Prostate gland (tissue), 2 donors: Measurements from ENCODE around the gene NOS1AP.

Experiments
- CTCF ChIP-seq, 4 experiments: fragments of 200-600 bp in 2 of 4; fragments of 450-650 bp in 2 of 4; sonication (generic) in 2 of 4; IDR thresholded peaks; 1 replicate in 3 of 4; 2 replicates in 1 of 4; pipeline ENCODE4 v1.5.1; 2016 to 2019; ENCODE audit warnings: antibody characterized with exemption in 4 of 4, mild to moderate bottlenecking in 2 of 4, moderate library complexity in 2 of 4
- POLR2A ChIP-seq: fragments of 450-650 bp; IDR thresholded peaks from one replicate; pipeline ENCODE4 v1.6.1; 2016; ENCODE audit warnings: antibody characterized with exemption, mild to moderate bottlenecking

DNA sequence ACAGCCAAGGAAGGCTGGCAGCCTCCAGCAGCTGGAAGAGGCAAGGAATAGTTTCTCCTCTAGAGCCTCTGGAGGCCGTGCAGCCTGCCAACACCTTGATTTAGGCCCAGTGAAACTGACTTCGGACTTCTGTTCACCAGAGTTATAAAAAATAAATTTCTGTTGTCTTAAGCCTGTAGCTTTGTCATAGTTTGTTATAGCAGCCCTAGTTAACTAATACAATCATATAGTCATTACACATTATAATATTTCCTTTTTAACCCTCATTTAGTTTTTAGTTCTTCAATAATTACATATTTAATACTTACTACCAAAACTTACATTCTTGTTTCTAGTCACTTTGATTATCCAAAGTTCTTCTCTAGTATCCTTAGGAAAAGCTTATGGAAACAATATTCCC lies 20.3 kb downstream of the NOS1AP start:
- no peak for TF ChIP-seq POLR2A
- TF ChIP-seq CTCF (IDR thresholded peaks at IDR 0.05), result no peak
